K562 (cell line): ENCODE results near the gene ZNF23. TPM values are rescaled to one million over a fixed set of nuclear protein-coding genes. Genes with fewer than 3 reads are reported as not detected.

Experiments used
- CBFB ChIP-seq: sonication (generic); formaldehyde crosslinking; IDR thresholded peaks from 2 replicates; pipeline ENCODE4 v1.4.0; 2020; ENCODE audit warnings: mild to moderate bottlenecking, missing genetic modification reagents
- FIP1L1 ChIP-seq: fragments of 200-400 bp; formaldehyde crosslinking; IDR thresholded peaks from 2 replicates; pipeline ENCODE4 v1.6.1; 2018; ENCODE audit warnings: mild to moderate bottlenecking, low read depth, low read length; ENCODE audit not compliant: poor library complexity, severe bottlenecking
- FOXM1 ChIP-seq, 2 experiments: fragments of 450-650 bp in 1 of 2; sonication (generic) in 1 of 2; formaldehyde crosslinking in 1 of 2; IDR thresholded peaks; 2 replicates each; pipeline versions ENCODE4 v1.6.1 to v1.9.0; 2017 to 2022; ENCODE audit warnings: low read depth in 2 of 2, mild to moderate bottlenecking in 2 of 2, missing genetic modification reagents in 1 of 2, moderate library complexity in 1 of 2
- FOXP1 ChIP-seq: sonication (generic); formaldehyde crosslinking; IDR thresholded peaks from 2 replicates; pipeline ENCODE4 v1.8.0; 2022; ENCODE audit warnings: mild to moderate bottlenecking, missing genetic modification reagents
- GTF2E2 ChIP-seq: fragments of 200-800 bp; sonication (Bioruptor generic); IDR thresholded peaks from 2 replicates; pipeline ENCODE4 v1.6.1; 2016; ENCODE audit warnings: missing genetic modification characterization, missing compliant biosample characterization
- HDAC6 ChIP-seq: IDR thresholded peaks from 2 replicates; pipeline ENCODE4 v1.6.1; 2012; ENCODE audit warnings: low read depth, mild to moderate bottlenecking, control low read depth, inconsistent platforms, low read length, moderate library complexity
- KHSRP ChIP-seq: fragments of 450-650 bp; IDR thresholded peaks from 2 replicates; pipeline ENCODE4 v1.6.1; 2017
- MIER1 ChIP-seq: fragments of 450-650 bp; IDR thresholded peaks from 2 replicates; pipeline ENCODE4 v1.6.1; 2016; ENCODE audit warnings: antibody characterized with exemption, mild to moderate bottlenecking, low read depth
- MYBL2 ChIP-seq, 2 experiments: fragments of 450-650 bp in 1 of 2; sonication (generic) in 1 of 2; formaldehyde crosslinking in 1 of 2; IDR thresholded peaks; 2 replicates each; pipeline versions ENCODE4 v1.6.1 to v1.8.1; 2017 to 2022; ENCODE audit warnings: borderline replicate concordance in 1 of 2, inconsistent platforms in 1 of 2, low read depth in 1 of 2, mild to moderate bottlenecking in 1 of 2, missing genetic modification reagents in 1 of 2, moderate library complexity in 1 of 2
- POLR2AphosphoS2 ChIP-seq: IDR thresholded peaks from 2 replicates; pipeline ENCODE4 v1.6.1; 2012; ENCODE audit warnings: low read length, improper control_type of control experiment
- ZSCAN29 ChIP-seq: fragments of 450-650 bp; IDR thresholded peaks from 2 replicates; pipeline ENCODE4 v1.6.1; 2017
- polyA plus RNA-seq, 8 experiments: library from polyadenylated mRNA; depleted of rRNA in 4 of 8; stranded (reverse) in 5 of 8; unstranded in 3 of 8; fragments of >200 nt; fragmentation: Nextera tagmentation in 2 of 8; fragmentation: Illumina TruSeq in 1 of 8; extraction: Ambion mirVana in 2 of 8; extraction: Trizol in 1 of 8; gene quantifications; 2 replicates each; pipeline versions ENCODE4 v1.2.1 to v1.2.3, GENCODE V29; 2011 to 2014; ENCODE audit warnings: inconsistent platforms in 1 of 8, missing spikeins in 1 of 8
- total RNA-seq, 7 experiments: library from RNA; depleted of rRNA in 6 of 7; stranded (reverse); fragments of >200 nt in 6 of 7; fragmentation: Illumina TruSeq in 2 of 7; extraction: Trizol in 2 of 7; gene quantifications; 2 replicates each; pipeline versions ENCODE4 v1.2.1 to v1.2.3, GENCODE V29; 2011 to 2021; ENCODE audit warnings: low replicate concordance in 1 of 7
- TF ChIP-seq, protein P1 (sequence below): fragments of 250-450 bp; sonication (Bioruptor Pico); IDR thresholded peaks from 2 replicates; pipeline ENCODE4 v1.8.0; 2022; ENCODE audit warnings: moderate library complexity, mild to moderate bottlenecking, inconsistent platforms
- TF ChIP-seq, protein P2 (sequence below): sonication (generic); formaldehyde crosslinking; IDR thresholded peaks from 2 replicates; pipeline ENCODE4 v1.8.0; 2022; ENCODE audit warnings: missing genetic modification reagents, mild to moderate bottlenecking, moderate library complexity, borderline replicate concordance
- TF ChIP-seq, protein P3 (sequence below), 2 experiments: fragments of 450-650 bp; formaldehyde crosslinking in 1 of 2; IDR thresholded peaks; 2 replicates each; pipeline versions ENCODE4 v1.4.0 to v1.6.1; 2014 to 2020; ENCODE audit warnings: mild to moderate bottlenecking in 2 of 2, borderline replicate concordance in 1 of 2, low read depth in 1 of 2

Gene ZNF23
- total and polyA plus RNA-seq, 9 of the 15 experiments (the other 6 are each of a cell fraction or from before 2014, with no cell fraction given): 4.7 to 13.4 (median 11.2) TPM

DNA sequence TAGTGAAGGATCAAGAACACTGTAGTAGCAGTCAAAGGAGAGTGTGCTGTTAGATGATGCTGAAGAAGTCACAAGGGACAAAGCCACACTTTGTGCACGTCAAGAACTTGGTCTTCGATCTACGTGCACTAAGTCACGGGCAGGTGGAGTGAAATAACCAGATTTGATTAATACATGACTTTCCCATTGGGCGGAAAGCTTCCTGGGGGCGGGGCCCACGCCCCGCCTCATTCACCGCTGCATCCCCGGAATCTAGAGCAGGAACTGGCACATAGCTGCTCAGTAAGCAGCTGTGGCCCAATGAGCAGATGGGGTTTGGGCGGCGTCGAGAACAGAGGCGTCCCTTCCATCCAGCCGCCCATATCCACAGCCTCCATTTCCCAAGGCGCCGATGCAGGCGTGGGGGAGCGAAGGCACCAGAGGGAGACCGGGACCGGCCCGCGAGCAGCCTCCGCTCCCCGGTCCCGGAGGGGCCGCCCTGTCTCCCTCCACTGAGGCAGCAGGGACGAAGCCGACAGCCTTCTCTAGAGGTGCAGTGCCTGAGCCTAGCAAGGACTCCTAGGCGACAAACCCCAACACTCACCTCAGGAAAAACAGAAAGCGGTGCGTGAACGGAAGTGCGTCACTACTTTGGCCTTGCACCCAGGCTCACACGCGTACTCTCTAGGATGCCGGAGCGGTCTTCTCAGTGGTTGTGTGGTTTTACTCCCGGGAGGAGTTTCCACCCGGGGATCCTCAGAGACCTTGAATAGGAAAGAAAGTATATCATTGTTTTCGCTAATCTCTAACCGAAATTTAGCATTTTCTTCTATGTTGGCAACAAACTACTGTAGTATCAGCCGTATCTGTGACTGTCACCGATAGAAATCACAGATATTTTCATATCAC is 22.2 kb upstream of the ZNF23 start (continued):
- TF ChIP-seq CBFB (CRISPR knock-in tag): no peak
- no peak for TF ChIP-seq MYBL2 (IDR thresholded peaks at IDR 0.05; ENCODE audit: low read depth)
- TF ChIP-seq MYBL2 (CRISPR knock-in tag; IDR thresholded peaks at IDR 0.05; ENCODE audit: borderline replicate concordance): no peak
- TF ChIP-seq GTF2E2: no peak
- TF ChIP-seq MIER1: 0 out of 2 replicates have a peak, but pooled peaks have one; percentile 41
- TF ChIP-seq KHSRP: no peak
- TF ChIP-seq HDAC6: no peak
- TF ChIP-seq, protein P1, sequence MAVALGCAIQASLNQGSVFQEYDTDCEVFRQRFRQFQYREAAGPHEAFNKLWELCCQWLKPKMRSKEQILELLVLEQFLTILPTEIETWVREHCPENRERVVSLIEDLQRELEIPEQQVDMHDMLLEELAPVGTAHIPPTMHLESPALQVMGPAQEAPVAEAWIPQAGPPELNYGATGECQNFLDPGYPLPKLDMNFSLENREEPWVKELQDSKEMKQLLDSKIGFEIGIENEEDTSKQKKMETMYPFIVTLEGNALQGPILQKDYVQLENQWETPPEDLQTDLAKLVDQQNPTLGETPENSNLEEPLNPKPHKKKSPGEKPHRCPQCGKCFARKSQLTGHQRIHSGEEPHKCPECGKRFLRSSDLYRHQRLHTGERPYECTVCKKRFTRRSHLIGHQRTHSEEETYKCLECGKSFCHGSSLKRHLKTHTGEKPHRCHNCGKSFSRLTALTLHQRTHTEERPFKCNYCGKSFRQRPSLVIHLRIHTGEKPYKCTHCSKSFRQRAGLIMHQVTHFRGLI (CRISPR knock-in tag): no peak
- TF ChIP-seq, protein P2, sequence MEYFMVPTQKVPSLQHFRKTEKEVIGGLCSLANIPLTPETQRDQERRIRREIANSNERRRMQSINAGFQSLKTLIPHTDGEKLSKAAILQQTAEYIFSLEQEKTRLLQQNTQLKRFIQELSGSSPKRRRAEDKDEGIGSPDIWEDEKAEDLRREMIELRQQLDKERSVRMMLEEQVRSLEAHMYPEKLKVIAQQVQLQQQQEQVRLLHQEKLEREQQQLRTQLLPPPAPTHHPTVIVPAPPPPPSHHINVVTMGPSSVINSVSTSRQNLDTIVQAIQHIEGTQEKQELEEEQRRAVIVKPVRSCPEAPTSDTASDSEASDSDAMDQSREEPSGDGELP: peak; percentile 71; the same call in 1 of the 2 replicates
- no peak for TF ChIP-seq FOXM1 (IDR thresholded peaks at IDR 0.05; ENCODE audit: low read depth)
- TF ChIP-seq FOXM1 (CRISPR knock-in tag; IDR thresholded peaks at IDR 0.05; ENCODE audit: low read depth): no peak
- no peak for TF ChIP-seq ZSCAN29
- TF ChIP-seq POLR2AphosphoS2: no peak
- TF ChIP-seq, protein P3, sequence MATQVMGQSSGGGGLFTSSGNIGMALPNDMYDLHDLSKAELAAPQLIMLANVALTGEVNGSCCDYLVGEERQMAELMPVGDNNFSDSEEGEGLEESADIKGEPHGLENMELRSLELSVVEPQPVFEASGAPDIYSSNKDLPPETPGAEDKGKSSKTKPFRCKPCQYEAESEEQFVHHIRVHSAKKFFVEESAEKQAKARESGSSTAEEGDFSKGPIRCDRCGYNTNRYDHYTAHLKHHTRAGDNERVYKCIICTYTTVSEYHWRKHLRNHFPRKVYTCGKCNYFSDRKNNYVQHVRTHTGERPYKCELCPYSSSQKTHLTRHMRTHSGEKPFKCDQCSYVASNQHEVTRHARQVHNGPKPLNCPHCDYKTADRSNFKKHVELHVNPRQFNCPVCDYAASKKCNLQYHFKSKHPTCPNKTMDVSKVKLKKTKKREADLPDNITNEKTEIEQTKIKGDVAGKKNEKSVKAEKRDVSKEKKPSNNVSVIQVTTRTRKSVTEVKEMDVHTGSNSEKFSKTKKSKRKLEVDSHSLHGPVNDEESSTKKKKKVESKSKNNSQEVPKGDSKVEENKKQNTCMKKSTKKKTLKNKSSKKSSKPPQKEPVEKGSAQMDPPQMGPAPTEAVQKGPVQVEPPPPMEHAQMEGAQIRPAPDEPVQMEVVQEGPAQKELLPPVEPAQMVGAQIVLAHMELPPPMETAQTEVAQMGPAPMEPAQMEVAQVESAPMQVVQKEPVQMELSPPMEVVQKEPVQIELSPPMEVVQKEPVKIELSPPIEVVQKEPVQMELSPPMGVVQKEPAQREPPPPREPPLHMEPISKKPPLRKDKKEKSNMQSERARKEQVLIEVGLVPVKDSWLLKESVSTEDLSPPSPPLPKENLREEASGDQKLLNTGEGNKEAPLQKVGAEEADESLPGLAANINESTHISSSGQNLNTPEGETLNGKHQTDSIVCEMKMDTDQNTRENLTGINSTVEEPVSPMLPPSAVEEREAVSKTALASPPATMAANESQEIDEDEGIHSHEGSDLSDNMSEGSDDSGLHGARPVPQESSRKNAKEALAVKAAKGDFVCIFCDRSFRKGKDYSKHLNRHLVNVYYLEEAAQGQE (IDR thresholded peaks at IDR 0.05; ENCODE audit: borderline replicate concordance): no peak
- TF ChIP-seq, protein P3 (CRISPR knock-in tag; IDR thresholded peaks at IDR 0.05; ENCODE audit: low read depth): peak; percentile 77
- no peak for TF ChIP-seq FOXP1 (CRISPR knock-in tag)
- peak; percentile 37 for TF ChIP-seq FIP1L1
